Astrocyte of the spinal cord (primary cell): ENCODE data around the gene ASS1.

Experiments used
- DNase-seq: peaks from one replicate; pipeline ENCODE4 v3.0.0; 2011; ENCODE audit warnings: low read depth, low spot score
- H3K4me3 ChIP-seq: 2 replicates; pipeline ENCODE4 v1.5.1; 2011; ENCODE audit warnings: low read depth, mild to moderate bottlenecking, low read length, moderate library complexity
- CTCF ChIP-seq: IDR thresholded peaks from 2 replicates; pipeline ENCODE4 v1.5.1; 2012; ENCODE audit warnings: low read depth, mild to moderate bottlenecking, low read length, inconsistent platforms
- in situ Hi-C: cut with HindIII; loops from 2 replicates; pipeline ENCODE4 v1.10.0; 2017; ENCODE audit warnings: low sequenced_read_pairs

Gene ASS1

DNA sequence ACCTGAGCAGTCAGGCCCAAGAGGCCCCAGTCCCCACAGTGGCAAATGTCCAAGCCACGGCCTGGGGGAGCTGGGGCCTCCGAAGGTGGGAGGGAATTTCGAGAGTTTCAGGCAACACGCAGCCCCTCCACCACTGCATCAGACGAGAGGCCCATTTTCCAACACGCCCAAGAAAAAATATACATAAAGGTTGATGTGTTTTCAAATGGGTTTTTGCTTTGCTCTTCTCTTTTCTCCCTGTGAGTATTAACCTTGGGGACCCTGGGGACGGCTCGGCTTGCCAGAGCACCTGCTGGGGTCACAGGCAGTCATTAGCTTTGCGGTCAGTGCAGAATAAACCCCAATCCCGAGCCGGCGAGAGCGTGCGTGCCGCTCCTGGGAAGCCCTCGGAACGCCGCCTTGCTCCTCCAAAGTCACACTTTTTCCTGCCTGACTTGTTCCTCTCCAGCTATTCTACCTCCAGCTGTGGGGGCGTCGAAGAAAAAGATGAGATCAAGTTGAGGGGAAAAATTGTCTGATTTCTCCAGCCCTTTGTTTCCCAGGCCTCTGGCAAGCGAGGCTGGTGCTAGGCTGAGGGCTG lies 31.5 kb downstream of the ASS1 start:
- DNase-seq = no peak
- H3K4me3 ChIP-seq = no peak overlapping the region
- in situ Hi-C loops = no loop called here
- no peak for TF ChIP-seq CTCF

DNA sequence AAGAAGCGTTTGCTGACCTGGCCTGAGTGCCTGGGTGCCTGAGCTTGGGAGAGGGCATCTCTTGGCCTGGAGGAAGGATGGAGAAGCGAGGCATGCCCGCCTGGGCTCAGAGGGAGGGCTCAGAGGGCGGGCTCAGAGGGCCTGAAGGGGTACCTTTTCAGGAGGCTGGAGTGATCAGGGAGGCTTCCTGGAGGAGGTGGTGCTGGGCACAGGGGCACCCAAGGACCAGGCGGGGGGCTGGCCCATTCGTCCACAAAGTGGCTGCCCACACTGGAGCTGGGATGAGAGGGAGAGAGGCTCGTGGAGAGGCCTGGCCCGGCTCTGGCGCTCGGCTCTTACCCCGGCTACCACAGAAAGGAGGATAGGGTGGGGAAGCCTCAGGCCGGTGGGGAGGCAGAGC lies 32.8 kb downstream of the ASS1 start:
- no peak overlapping the region for H3K4me3 ChIP-seq
- DNase-seq = no peak
- in situ Hi-C loops = no loop called here
- TF ChIP-seq CTCF = no peak

GRCh38 chr9:130478152-130478551 lies 33.4 kb downstream of the ASS1 start:
- no peak for DNase-seq
- H3K4me3 ChIP-seq = no peak overlapping the region
- in situ Hi-C loops = no loop called here
- no peak for TF ChIP-seq CTCF

- TF ChIP-seq CTCF = no peak
- DNase-seq = no peak
- in situ Hi-C loops = no loop called here
- H3K4me3 ChIP-seq = no peak overlapping the region
These were observed 34.2 kb downstream of the ASS1 start for GRCh38 chr9:130478736-130479575.

GRCh38 chr9:130479587-130479986 lies 34.8 kb downstream of the ASS1 start:
- no peak for TF ChIP-seq CTCF
- no peak for DNase-seq
- H3K4me3 ChIP-seq = no peak overlapping the region
- in situ Hi-C loops = no loop called here

- H3K4me3 ChIP-seq = no peak overlapping the region
- in situ Hi-C loops = no loop called here
- TF ChIP-seq CTCF = peak; percentile 23
- DNase-seq = no peak
These were observed 35.9 kb downstream of the ASS1 start for GRCh38 chr9:130480673-130481072.
